NCI-H2107 (cell line): ENCODE results near the gene CCSER1.
"Not testable (repeated sequence)": the region's sequence is repeated elsewhere in the genome, so short reads cannot be mapped to it uniquely, and the experiment has no call there.

Experiments
- DNase-seq: peaks from one replicate; lab custom pipeline; 2025; lab: John Stamatoyannopoulos, UW

The CCSER1 gene

GRCh38 chr4:91170768-91171167 is 1043.6 kb downstream of the CCSER1 start:
- no peak for DNase-seq

DNA sequence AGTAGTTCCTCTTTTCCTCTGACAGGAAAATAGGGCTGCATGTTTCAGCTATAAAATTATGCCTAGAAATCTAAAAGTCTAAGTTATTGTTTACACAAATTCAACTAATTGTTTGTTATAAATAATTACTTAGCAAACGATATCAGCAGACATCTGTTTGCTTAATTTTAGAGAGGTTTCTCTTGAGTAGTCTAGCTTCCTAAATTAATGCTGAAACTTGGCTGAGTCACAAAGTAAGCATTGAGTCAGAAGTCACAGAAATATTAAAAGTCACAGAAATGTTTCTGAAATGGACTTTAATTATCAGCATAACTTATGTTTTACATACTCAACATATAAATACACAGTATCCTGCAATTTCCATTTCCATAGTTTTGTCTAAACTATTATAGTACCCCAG is 1044.0 kb downstream of the CCSER1 start:
- DNase-seq: no peak

DNA sequence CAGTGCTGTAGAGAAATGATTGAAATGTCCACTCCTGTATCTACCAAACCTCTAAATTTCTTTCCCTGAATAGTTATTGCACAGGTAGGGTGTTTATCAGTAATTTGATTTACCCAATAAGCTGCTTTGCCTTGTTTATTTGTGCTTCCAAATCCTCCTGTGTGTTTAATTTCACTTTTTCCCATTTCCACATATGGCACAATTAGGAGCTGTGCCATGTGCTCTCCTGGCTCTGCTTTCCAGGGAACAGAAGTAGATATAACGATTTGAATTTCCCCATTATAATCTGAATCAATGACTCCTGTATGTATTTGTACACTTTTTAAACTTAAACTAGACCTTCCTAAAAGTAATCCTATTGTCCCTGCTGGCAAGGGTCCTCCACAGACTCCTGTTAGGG is 1057.9 kb downstream of the CCSER1 start:
- DNase-seq: not testable (repeated sequence)

DNA sequence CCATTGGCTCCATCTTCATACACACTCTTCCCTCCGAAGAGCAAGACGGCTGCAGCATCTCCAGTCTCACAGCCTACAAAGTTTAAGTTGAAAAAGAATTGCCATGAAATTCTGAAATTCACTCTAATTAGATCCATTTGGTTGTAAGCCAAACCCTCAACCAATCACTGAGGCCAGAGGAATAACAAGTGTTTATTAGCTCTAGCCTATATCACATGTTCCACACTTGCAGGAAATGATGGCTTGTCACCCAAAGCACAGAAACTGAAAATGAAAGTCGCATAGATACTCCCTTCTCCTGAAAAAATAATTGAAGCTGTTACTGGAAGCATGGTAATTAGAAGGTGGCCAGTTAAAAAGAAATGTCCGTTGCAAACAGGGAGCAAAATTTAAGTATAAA is 1071.8 kb downstream of the CCSER1 start:
- no peak for DNase-seq

- DNase-seq: no peak
Observed at GRCh38 chr4:91207535-91207934, 1080.3 kb downstream of the CCSER1 start.

- no peak for DNase-seq
Observed at GRCh38 chr4:91212211-91212610, 1085.0 kb downstream of the CCSER1 start.

DNA sequence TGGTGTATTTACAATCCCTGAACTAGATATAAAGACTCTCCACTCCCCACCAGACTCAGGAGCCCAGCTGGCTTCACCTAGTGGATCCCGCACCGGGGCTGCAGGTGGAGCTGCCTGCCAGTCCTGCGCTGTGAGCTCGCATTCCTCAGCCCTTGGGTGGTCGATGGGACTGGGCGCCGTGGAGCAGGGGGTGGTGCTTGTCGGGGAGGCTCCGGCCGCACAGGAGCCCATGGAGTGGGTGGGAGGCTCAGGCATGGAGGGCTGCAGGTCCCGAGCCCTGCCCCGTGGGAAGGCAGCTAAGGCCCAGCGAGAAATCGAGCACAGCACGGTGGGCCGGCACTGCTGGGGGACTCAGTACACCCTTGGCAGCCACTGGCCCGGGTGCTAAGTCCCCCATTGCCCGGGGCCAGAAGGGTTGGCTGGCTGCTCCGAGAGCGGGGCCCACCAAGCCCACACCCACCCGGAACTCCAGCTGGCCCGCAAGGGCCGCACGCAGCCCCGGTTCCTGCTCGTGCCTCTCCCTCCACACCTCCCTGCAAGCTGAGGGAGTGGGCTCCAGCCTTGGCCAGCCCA is 1090.7 kb downstream of the CCSER1 start:
- DNase-seq: not testable (repeated sequence)

- no peak for DNase-seq
Observed at GRCh38 chr4:91220315-91220714, 1093.1 kb downstream of the CCSER1 start.

- DNase-seq: no peak
Observed at GRCh38 chr4:91222014-91222413, 1094.8 kb downstream of the CCSER1 start.

DNA sequence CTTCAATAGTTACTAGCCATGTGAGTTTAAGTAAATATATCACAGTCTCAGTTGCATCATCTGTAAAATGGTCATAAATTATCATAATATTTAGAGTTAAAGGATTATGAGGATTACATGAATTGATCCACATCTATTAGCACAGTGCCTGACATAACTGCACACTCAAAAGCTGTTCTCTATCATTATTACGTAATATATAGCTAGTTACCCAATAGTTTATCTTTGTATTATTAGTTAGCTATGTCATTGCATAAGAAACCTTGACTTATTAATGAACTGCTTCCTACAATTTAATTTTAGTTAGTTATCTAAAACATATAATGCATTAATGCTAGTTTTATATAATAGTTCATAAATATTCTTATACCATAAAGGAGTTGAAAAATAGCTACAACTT is 1099.7 kb downstream of the CCSER1 start:
- no peak for DNase-seq

- no peak for DNase-seq
Observed at GRCh38 chr4:91228659-91229058, 1101.5 kb downstream of the CCSER1 start.

GRCh38 chr4:91233164-91233563 is 1106.0 kb downstream of the CCSER1 start:
- DNase-seq: no peak

DNA sequence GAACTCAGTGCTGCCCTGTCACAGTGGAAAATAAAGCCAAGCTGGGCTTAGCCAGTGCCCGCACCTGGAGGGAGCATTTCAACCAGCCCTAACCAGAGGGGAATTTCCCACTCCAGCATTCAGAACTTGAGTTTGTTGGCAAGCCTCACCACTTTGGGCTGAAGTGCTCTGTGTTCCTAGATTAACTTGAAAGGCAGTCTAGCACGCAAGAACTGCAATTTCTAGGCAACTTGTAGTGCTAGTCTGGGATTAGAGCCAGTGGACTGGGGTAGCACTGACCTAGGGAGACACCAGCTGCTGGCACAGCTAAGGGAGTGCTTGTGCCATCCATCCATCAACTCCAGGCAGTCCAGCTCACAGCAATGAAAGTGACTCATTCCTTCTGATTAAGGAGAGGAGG is 1115.9 kb downstream of the CCSER1 start:
- no peak for DNase-seq

- no peak for DNase-seq
Observed at GRCh38 chr4:91256043-91256442, 1128.8 kb downstream of the CCSER1 start.

- no peak for DNase-seq
Observed at GRCh38 chr4:91256751-91257150, 1129.6 kb downstream of the CCSER1 start.

DNA sequence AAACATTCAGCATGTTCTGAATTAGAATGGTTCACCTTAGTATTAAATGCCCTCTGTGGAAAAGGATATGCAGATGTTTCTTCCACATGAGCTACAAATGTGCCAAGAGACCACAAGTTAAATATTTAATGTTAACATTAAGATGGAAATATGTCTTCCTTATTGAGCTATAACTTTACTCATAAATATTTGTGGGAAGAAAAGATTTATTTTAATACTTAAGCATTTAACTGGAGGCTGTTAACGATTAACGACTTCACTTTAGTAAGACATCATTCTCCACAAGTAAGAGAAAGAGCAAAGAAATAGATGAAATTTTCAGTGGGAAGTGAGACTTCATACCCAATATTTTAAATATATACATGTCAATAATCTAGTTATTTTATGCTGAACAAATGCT is 1130.5 kb downstream of the CCSER1 start:
- no peak for DNase-seq

GRCh38 chr4:91258326-91258725 is 1131.1 kb downstream of the CCSER1 start:
- DNase-seq: no peak

- no peak for DNase-seq
Observed at GRCh38 chr4:91267543-91267942, 1140.3 kb downstream of the CCSER1 start.

DNA sequence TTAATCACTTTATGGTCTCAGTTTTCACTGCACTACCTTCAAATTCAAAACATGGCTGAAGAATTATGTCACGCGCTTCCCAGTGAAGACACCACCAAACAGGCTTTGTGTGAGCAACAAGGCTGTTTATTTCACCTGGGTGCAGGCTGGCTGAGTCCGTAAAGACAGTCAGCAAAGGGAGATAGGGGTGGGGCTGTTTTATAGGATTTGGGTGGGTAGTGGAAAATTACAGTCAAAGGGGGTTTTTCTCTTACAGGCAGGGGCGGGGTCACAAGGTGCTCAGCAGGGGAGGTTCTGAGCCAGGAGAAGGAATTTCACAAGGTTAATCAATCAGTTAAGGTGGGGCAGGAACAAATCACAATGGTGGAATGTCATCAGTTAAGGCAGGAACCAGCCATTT is 1141.3 kb downstream of the CCSER1 start:
- DNase-seq: not testable (repeated sequence)

GRCh38 chr4:91268913-91269312 is 1141.7 kb downstream of the CCSER1 start:
- no peak for DNase-seq

GRCh38 chr4:91279899-91280298 is 1152.7 kb downstream of the CCSER1 start:
- DNase-seq: no peak

- DNase-seq: no peak
Observed at GRCh38 chr4:91280551-91281290, 1153.5 kb downstream of the CCSER1 start.

- no peak for DNase-seq
Observed at GRCh38 chr4:91282217-91282616, 1155.0 kb downstream of the CCSER1 start.

DNA sequence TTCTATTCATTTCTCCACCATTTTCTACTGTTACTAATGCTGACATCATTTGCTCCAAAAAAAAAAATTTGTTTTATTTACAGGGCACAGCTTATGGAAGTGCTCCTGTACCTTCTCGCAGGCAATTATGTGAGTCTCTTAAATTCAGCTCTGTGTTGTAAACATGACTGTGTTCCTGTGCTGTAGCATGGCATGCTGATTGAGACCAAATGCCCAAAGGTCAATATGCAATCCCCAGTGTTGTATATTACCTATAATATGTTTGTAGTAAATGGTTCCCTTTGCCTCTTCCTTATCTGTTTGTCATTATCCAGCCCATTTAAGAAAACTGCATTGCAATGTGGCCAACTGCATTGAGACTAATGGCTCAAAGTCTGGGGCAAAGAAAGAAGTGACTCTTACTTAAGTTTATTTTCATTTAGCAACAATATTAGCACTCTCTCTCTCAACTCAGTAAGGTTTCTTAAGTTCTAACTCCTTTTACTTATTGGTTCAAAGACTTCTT is 1156.6 kb downstream of the CCSER1 start:
- DNase-seq: no peak
